Body of pancreas (tissue), 4 donors: ENCODE measurements around the gene FOXP1. TPM values are rescaled to one million over a fixed set of nuclear protein-coding genes. Genes with fewer than 3 reads are reported as not detected.
A peak's percentile ranks its signal among the peaks of the same experiment; 100 is the strongest.

Experiments
- ATAC-seq: fragments of 150-250 bp; one replicate; pipeline ENCODE4 v1.9.1; 2016
- DNase-seq, 4 donors: peaks; one replicate each; pipeline ENCODE4 v3.0.0-alpha.2; 2019
- H3K27ac ChIP-seq, 4 donors: fragments of 200-600 bp; sonication (generic); 1 replicate in 3 of 4; 2 replicates in 1 of 4; pipeline versions ENCODE4 v1.5.1 to v1.6.1; 2016 to 2019; ENCODE audit warnings: mild to moderate bottlenecking in 1 of 4, mixed read lengths in 1 of 4, moderate library complexity in 1 of 4
- H3K27me3 ChIP-seq, 2 donors: fragments of 200-600 bp; sonication (generic); one replicate each; pipeline ENCODE4 v1.6.0; 2016; ENCODE audit warnings: mild to moderate bottlenecking in 1 of 2
- H3K36me3 ChIP-seq, 2 donors: fragments of 200-600 bp; sonication (generic); replicated peaks in 1 of 2; 2 replicates each; pipeline ENCODE4 v1.5.1; 2016; ENCODE audit warnings: low read depth in 2 of 2; ENCODE audit not compliant: insufficient read depth in 1 of 2
- H3K4me1 ChIP-seq: fragments of 200-600 bp; sonication (generic); one replicate; pipeline ENCODE4 v1.6.0; 2016
- H3K4me3 ChIP-seq, 2 donors: fragments of 200-600 bp; sonication (generic); 1 replicate in 1 of 2; 2 replicates in 1 of 2; pipeline ENCODE4 v1.5.1; 2016 to 2019
- H3K9me3 ChIP-seq, 3 donors: fragments of 200-600 bp; sonication (generic); 1 replicate in 2 of 3; 2 replicates in 1 of 3; pipeline ENCODE4 v1.5.1; 2016
- POLR2A ChIP-seq, 3 donors: fragments of 450-650 bp; IDR thresholded peaks; one replicate each; pipeline ENCODE4 v1.6.1; 2016; ENCODE audit warnings: antibody characterized with exemption in 3 of 3, mild to moderate bottlenecking in 2 of 3
- WGBS, 2 donors: methylation state at CpG; one replicate each; pipeline ENCODE4 v1.1.5; 2017; 5-methylcytosine and 5-hydroxymethylcytosine counted together
- intact Hi-C: fragments of 100-400 bp; cut with DNase I; formaldehyde crosslinking; loops from one replicate; pipeline ENCODE4 v1.15.1; 2023
- total RNA-seq, 2 donors: library from RNA; depleted of rRNA; stranded (reverse); fragments of >200 nt; gene quantifications; one replicate each; pipeline ENCODE4 v1.1.0, GENCODE V29; 2016
- TF ChIP-seq, protein P1 (sequence below), 7 experiments: fragments of 450-650 bp in 4 of 7; fragments of 200-600 bp in 3 of 7; sonication (generic) in 3 of 7; IDR thresholded peaks; one replicate each; pipeline ENCODE4 v1.5.1; 2016 to 2019; ENCODE audit warnings: antibody characterized with exemption in 7 of 7

FOXP1 gene
- total RNA-seq, 2 donors from 2014 or later = 85.7 to 86.1 TPM

DNA sequence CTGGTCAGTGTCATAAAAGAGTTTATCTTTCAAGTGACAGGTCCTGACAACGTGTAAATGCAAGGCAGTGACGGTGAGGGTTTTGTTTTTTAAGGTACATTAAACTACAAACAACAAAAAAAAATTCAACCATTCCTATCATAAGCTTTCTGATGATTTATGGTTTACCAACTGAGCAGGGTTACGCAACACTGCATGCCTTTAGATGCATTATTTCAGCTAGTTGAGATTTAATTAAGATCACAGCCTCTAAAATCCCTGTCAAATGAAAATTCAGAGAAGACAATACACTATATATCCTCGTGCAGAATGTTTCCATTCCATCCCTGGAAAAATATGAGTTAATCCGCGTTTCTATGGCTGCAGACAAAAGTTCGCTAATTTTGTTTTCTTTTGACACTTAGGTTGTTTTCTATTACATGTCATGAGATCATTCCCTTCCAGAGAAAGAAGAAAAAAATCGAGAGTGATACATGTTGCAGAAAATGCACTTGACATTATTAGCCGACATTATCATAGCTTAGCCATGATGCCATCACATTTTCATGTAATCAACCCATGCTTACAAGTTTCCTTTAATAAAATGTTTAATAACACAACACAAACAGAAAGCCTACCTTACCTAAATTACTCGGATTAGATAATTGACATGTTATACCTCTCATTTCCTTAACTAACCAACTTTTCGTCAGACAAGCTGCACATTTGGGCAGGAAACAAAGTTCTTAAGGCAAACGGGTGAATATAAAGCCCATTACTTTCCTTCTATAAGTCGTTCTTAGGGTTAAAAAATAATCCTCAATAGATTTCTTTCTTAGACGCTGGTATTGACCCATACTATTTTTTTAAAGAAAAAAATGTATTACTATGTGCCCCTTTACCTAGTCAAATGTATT is 521.2 kb downstream of the FOXP1 start:
- Histone ChIP-seq H3K27me3 (no peaks in the 10 kb centered on the region), H3K9me3 (no peaks in the 10 kb centered on the region), H3K4me3 (no peak overlapping the region), H3K27ac (peak overlapping the region in 3 of 4 donors; percentile 94 to 99 (median 98)), H3K36me3 (no peaks in the 10 kb centered on the region), H3K4me1 (peaks cover 73% of the 10 kb centered on the region)
- intact Hi-C loops = no loop called here
- 11% methylated on average over 14 of the region's 14 CpGs for WGBS, 2 donors
- DNase-seq (no peak), ATAC-seq (no peak)
- TF ChIP-seq POLR2A (IDR thresholded peaks at IDR 0.05) = no peak
- TF ChIP-seq, protein P1, sequence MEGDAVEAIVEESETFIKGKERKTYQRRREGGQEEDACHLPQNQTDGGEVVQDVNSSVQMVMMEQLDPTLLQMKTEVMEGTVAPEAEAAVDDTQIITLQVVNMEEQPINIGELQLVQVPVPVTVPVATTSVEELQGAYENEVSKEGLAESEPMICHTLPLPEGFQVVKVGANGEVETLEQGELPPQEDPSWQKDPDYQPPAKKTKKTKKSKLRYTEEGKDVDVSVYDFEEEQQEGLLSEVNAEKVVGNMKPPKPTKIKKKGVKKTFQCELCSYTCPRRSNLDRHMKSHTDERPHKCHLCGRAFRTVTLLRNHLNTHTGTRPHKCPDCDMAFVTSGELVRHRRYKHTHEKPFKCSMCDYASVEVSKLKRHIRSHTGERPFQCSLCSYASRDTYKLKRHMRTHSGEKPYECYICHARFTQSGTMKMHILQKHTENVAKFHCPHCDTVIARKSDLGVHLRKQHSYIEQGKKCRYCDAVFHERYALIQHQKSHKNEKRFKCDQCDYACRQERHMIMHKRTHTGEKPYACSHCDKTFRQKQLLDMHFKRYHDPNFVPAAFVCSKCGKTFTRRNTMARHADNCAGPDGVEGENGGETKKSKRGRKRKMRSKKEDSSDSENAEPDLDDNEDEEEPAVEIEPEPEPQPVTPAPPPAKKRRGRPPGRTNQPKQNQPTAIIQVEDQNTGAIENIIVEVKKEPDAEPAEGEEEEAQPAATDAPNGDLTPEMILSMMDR (IDR thresholded peaks at IDR 0.05) = no peak

DNA sequence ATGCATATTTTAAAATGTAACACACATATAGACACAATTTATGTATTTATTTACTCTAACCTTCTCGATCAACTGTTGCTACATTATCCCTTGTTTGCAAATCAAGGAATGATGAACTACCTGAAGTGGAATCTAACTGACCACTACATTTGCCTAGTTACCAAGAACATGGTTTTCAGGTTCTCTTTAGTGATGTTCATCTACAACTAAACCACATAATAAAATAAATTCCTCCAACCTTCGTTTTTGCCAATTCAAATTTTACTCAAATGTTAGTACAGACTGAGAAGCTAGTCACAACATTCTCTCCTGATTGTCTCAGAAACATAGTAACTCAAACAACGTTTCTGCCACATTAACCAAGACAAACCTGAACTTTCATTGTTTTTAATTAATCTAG is 521.9 kb downstream of the FOXP1 start:
- TF ChIP-seq POLR2A (IDR thresholded peaks at IDR 0.05) = no peak
- TF ChIP-seq, protein P1 (IDR thresholded peaks at IDR 0.05) = no peak
- H3K4me3 ChIP-seq = no peak overlapping the region
- ATAC-seq = no peak

DNA sequence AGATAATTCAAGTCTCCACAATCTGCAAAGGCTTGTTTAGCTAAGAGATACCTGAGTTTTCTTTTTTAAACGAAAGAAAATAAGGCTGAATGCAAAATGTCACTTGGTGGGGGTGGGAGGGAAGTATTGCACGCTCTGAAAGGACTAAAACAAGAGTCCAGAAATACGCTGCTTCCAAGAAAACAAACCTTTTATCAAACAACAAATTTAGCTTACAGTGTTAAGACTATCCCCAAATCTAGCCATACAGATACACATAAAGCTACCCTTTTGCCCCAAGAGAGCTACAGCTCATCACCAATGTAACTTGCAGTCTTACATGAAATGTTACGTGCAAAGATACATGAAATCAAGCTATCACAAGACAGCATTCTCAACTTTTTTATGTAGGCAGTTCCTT is 522.5 kb downstream of the FOXP1 start:
- Histone ChIP-seq H3K9me3 (no peaks in the 10 kb centered on the region), H3K36me3 (no peaks in the 10 kb centered on the region), H3K4me3 (no peak overlapping the region), H3K4me1 (peaks cover 70% of the 10 kb centered on the region), H3K27ac (peak overlapping the region; percentile 40 to 99 (median 96)), H3K27me3 (no peaks in the 10 kb centered on the region)
- TF ChIP-seq, protein P1 (IDR thresholded peaks at IDR 0.05) = no peak
- no peak for TF ChIP-seq POLR2A (IDR thresholded peaks at IDR 0.05)
- intact Hi-C loops = no loop called here
- ATAC-seq (no peak), DNase-seq (no peak)
- WGBS, 2 donors = 37% methylated on average over 4 of the region's 4 CpGs

More for the DNA sequence above, 521.9 kb downstream of the FOXP1 start:
- no peaks in the 10 kb centered on the region for H3K36me3 ChIP-seq
- no peak for DNase-seq
- 13 to 17% methylated on average over 3 of the region's 3 CpGs for WGBS, 2 donors
- intact Hi-C loops = no loop called here
- H3K4me1 ChIP-seq = peaks cover 70% of the 10 kb centered on the region
- peak overlapping the region in 3 of 4 donors; percentile 94 to 99 (median 98) for H3K27ac ChIP-seq
- H3K9me3 ChIP-seq = no peaks in the 10 kb centered on the region
- H3K27me3 ChIP-seq = no peaks in the 10 kb centered on the region

DNA sequence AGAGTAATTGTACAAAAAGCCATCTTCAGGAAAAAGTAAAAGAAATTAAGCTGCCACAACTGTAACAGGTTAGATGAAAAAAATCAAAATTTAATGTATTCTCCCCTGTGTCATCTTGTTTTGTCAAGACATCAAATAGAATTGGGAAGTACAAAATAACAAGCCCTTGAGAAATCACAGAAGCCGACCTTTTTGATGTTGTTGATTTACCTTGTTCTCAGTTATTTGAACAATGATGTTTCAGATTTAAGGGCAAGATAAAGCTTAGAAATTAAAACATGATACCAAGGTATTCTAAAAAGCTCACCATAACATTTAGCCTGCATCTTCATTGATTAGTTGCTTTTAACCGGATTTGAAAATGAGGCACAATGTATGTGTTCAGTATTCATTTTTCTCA is 523.0 kb downstream of the FOXP1 start:
- no peak overlapping the region for H3K4me3 ChIP-seq
- intact Hi-C loops = no loop called here
- peak overlapping the region in 3 of 4 donors; percentile 94 to 99 (median 98) for H3K27ac ChIP-seq
- H3K36me3 ChIP-seq = no peaks in the 10 kb centered on the region
- DNase-seq = no peak
- ATAC-seq = no peak
- H3K9me3 ChIP-seq = no peaks in the 10 kb centered on the region
- TF ChIP-seq, protein P1 (IDR thresholded peaks at IDR 0.05) = no peak
- TF ChIP-seq POLR2A (IDR thresholded peaks at IDR 0.05) = no peak
- WGBS, 2 donors = 15 to 31% methylated on average over 2 of the region's 2 CpGs
- no peaks in the 10 kb centered on the region for H3K27me3 ChIP-seq
- peaks cover 73% of the 10 kb centered on the region for H3K4me1 ChIP-seq
